NB4 (cell line): ENCODE results near the gene CDKN3.
"Not testable (repeated sequence)": the region's sequence is repeated elsewhere in the genome, so short reads cannot be mapped to it uniquely, and the experiment has no call there.

Source experiments
- MYC ChIP-seq: IDR thresholded peaks from 2 replicates; pipeline ENCODE4 v1.6.1; 2011; ENCODE audit warnings: low read depth, low read length
- POLR2A ChIP-seq: IDR thresholded peaks from 2 replicates; pipeline ENCODE4 v1.6.1; 2011; ENCODE audit warnings: mild to moderate bottlenecking; ENCODE audit not compliant: insufficient read length; ENCODE audit errors: extremely low read depth

DNA sequence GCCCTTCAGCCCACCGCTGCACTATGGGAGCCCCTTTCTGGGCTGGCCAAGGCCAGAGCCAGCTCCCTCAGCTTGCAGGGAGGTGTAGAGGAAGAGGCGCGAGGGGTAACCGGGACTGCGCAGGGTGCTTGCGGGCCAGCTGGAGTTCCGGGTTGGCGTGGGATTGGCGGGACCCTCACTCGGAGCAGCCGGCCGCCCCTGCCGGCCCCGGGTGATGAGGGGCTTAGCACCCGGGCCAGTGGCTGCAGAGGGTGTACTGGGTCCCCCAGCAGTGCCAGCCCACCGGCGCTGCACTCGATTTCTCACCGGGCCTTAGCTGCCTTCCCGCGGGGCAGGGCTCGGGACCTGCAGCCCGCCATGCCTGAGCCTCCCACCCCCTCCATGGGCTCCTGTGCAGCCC, 46.2 kb downstream of the CDKN3 start:
- not testable (repeated sequence) for TF ChIP-seq POLR2A, MYC
